GM23338 (cell line): ENCODE results near the gene APEX1. TPM values are rescaled to one million over a fixed set of nuclear protein-coding genes. Genes with fewer than 3 reads are reported as not detected.

Experiments used
- ATAC-seq: fragments of 200-7000 bp; cut with Tn5 transposase; 3 replicates; pipeline ENCODE4 v1.9.1; 2020
- DNase-seq: peaks from one replicate; pipeline ENCODE4 v3.0.0-alpha.2; 2015; ENCODE audit warnings: low spot score
- H2AFZ ChIP-seq: fragments of 200-600 bp; sonication (generic); 2 replicates; pipeline ENCODE4 v1.8.0; 2016; ENCODE audit warnings: antibody characterized with exemption, mild to moderate bottlenecking, moderate library complexity
- H3F3A ChIP-seq: fragments of 200-600 bp; sonication (generic); replicated peaks from 2 replicates; pipeline ENCODE4 v1.8.0; 2017; ENCODE audit warnings: antibody characterized with exemption, mixed run types, low read depth
- H3K27ac ChIP-seq: fragments of 200-600 bp; sonication (generic); 2 replicates; pipeline ENCODE4 v1.6.1; 2016; ENCODE audit warnings: low read depth
- H3K27me3 ChIP-seq: fragments of 200-600 bp; sonication (generic); 2 replicates; pipeline ENCODE4 v1.8.0; 2016; ENCODE audit warnings: mild to moderate bottlenecking, mixed run types, moderate library complexity; ENCODE audit not compliant: insufficient read depth
- H3K36me3 ChIP-seq: fragments of 200-600 bp; sonication (generic); 2 replicates; pipeline ENCODE4 v1.8.0; 2016; ENCODE audit warnings: mild to moderate bottlenecking; ENCODE audit not compliant: insufficient read depth
- H3K4me1 ChIP-seq: fragments of 200-600 bp; sonication (generic); 2 replicates; pipeline ENCODE4 v1.8.0; 2016; ENCODE audit warnings: mild to moderate bottlenecking, moderate library complexity; ENCODE audit not compliant: insufficient read depth
- H3K4me2 ChIP-seq: fragments of 200-600 bp; sonication (generic); 2 replicates; pipeline ENCODE4 v1.7.1; 2017; ENCODE audit warnings: mixed run types
- H3K4me3 ChIP-seq: fragments of 200-600 bp; sonication (generic); 2 replicates; pipeline ENCODE4 v1.6.1; 2016; ENCODE audit warnings: mixed run types
- H3K79me2 ChIP-seq: fragments of 200-600 bp; sonication (generic); replicated peaks from 2 replicates; pipeline ENCODE4 v1.8.0; 2017; ENCODE audit warnings: mild to moderate bottlenecking; ENCODE audit not compliant: insufficient read depth
- H3K9me2 ChIP-seq: fragments of 200-600 bp; sonication (generic); 2 replicates; pipeline ENCODE4 v1.8.0; 2017; ENCODE audit not compliant: insufficient read depth
- H4K20me1 ChIP-seq: fragments of 200-600 bp; sonication (generic); replicated peaks from 2 replicates; pipeline ENCODE4 v1.8.0; 2017; ENCODE audit warnings: mild to moderate bottlenecking; ENCODE audit not compliant: insufficient read depth
- H3K27ac Mint-ChIP-seq: 2 replicates; pipeline ENCODE4 v1.8.0; 2020; ENCODE audit warnings: inconsistent platforms, mild to moderate bottlenecking, moderate library complexity, mixed read lengths
- H3K27me3 Mint-ChIP-seq: 3 replicates; pipeline ENCODE4 v1.8.0; 2022; ENCODE audit warnings: low read depth, mild to moderate bottlenecking, moderate library complexity, mixed read lengths, inconsistent platforms; ENCODE audit not compliant: insufficient read depth, poor library complexity
- H3K36me3 Mint-ChIP-seq: 3 replicates; pipeline ENCODE4 v1.8.0; 2021; ENCODE audit warnings: low read depth, mild to moderate bottlenecking, inconsistent platforms, moderate library complexity, mixed read lengths
- H3K4me1 Mint-ChIP-seq: 3 replicates; pipeline ENCODE4 v1.8.0; 2020; ENCODE audit warnings: mild to moderate bottlenecking, inconsistent platforms, mixed read lengths
- H3K4me3 Mint-ChIP-seq: 3 replicates; pipeline ENCODE4 v1.8.0; 2021; ENCODE audit warnings: moderate library complexity, mild to moderate bottlenecking, inconsistent platforms, mixed read lengths
- H3K9me3 Mint-ChIP-seq: 3 replicates; pipeline ENCODE4 v1.8.0; 2020; ENCODE audit warnings: moderate library complexity, mild to moderate bottlenecking, inconsistent platforms, mixed read lengths
- CREB1 ChIP-seq: fragments of 250-450 bp; sonication (Bioruptor Pico); IDR thresholded peaks from 2 replicates; pipeline ENCODE4 v1.5.0; 2020; ENCODE audit warnings: low read depth, mild to moderate bottlenecking, moderate library complexity
- CTCF ChIP-seq, 2 experiments: fragments of 200-600 bp in 1 of 2; sonication (generic) in 1 of 2; conservative IDR thresholded peaks; 2 replicates each; pipeline versions ENCODE4 v1.5.1 to v1.6.1; 2016 to 2017; ENCODE audit warnings: antibody characterized with exemption in 2 of 2, low read depth in 2 of 2, mild to moderate bottlenecking in 2 of 2, moderate library complexity in 1 of 2
- EZH2phosphoT487 ChIP-seq: fragments of 200-600 bp; sonication (generic); IDR thresholded peaks from one replicate; pipeline ENCODE4 v1.8.1; 2018; ENCODE audit warnings: antibody characterized with exemption; ENCODE audit not compliant: unreplicated experiment
- JUNB ChIP-seq: IDR thresholded peaks from one replicate; pipeline ENCODE4 v1.6.1; 2016; ENCODE audit warnings: antibody characterized with exemption; ENCODE audit not compliant: unreplicated experiment
- NANOG ChIP-seq: IDR thresholded peaks from 2 replicates; pipeline ENCODE4 v1.6.1; 2016; ENCODE audit warnings: antibody characterized with exemption, borderline replicate concordance
- POLR2AphosphoS5 ChIP-seq: IDR thresholded peaks from 2 replicates; pipeline ENCODE4 v1.6.1; 2016; ENCODE audit warnings: antibody characterized with exemption, low read depth
- ZNF114 ChIP-seq: fragments of 250-450 bp; sonication (Bioruptor Pico); IDR thresholded peaks from 2 replicates; pipeline ENCODE4 v1.5.0; 2020; ENCODE audit warnings: mild to moderate bottlenecking, moderate library complexity
- ZNF331 ChIP-seq: fragments of 250-450 bp; sonication (Bioruptor Pico); IDR thresholded peaks from 2 replicates; pipeline ENCODE4 v1.5.0; 2020; ENCODE audit warnings: low read depth, mild to moderate bottlenecking, moderate library complexity
- polyA plus RNA-seq: library from polyadenylated mRNA; unstranded; fragments of >200 nt; fragmentation: Nextera tagmentation; extraction: Ambion mirVana; gene quantifications from 2 replicates; pipeline ENCODE4 v1.2.1, GENCODE V29; 2016
- total RNA-seq: library from RNA; depleted of rRNA; stranded (reverse); fragments of >200 nt; shearing (Covaris generic); gene quantifications from 2 replicates; pipeline ENCODE4 v1.2.3, GENCODE V29; 2014
- TF ChIP-seq, protein P1 (sequence below): IDR thresholded peaks from 2 replicates; pipeline ENCODE4 v1.6.1; 2016; ENCODE audit warnings: antibody characterized with exemption
- TF ChIP-seq, protein P2 (sequence below): IDR thresholded peaks from one replicate; pipeline ENCODE4 v1.6.1; 2018; ENCODE audit warnings: antibody characterized with exemption; ENCODE audit not compliant: unreplicated experiment
- TF ChIP-seq, protein P3 (sequence below): fragments of 250-450 bp; sonication (Bioruptor Pico); IDR thresholded peaks from 2 replicates; pipeline ENCODE4 v1.5.0; 2020; ENCODE audit warnings: mild to moderate bottlenecking, moderate library complexity

Gene APEX1
- total and polyA plus RNA-seq, 2 experiments from 2014 or later, result 247 to 279 TPM

DNA sequence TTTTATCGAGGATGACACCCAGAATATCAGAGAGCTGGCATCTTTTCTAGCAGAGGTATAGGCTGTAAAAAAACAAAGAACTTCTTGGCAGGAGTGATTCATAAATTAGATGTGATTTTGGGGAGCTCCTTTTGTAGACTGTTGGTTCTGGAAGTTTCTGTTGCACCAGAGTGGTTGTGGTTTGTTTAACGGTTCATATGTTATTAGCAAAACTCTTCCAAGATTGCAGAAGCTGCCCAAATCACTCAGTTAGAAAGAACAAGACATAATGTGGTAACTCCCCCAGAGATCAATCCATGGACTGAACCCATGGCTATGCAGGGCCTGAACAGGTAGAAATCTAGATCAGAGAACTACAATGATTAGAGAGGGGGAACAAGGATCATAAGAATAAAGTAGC is 43.6 kb downstream of the APEX1 start (continued):
- TF ChIP-seq, protein P1, sequence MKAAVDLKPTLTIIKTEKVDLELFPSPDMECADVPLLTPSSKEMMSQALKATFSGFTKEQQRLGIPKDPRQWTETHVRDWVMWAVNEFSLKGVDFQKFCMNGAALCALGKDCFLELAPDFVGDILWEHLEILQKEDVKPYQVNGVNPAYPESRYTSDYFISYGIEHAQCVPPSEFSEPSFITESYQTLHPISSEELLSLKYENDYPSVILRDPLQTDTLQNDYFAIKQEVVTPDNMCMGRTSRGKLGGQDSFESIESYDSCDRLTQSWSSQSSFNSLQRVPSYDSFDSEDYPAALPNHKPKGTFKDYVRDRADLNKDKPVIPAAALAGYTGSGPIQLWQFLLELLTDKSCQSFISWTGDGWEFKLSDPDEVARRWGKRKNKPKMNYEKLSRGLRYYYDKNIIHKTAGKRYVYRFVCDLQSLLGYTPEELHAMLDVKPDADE, result no peak
- no peak for TF ChIP-seq EZH2phosphoT487
- TF ChIP-seq ZNF331, result no peak
- TF ChIP-seq CREB1, result no peak
- TF ChIP-seq, protein P2, sequence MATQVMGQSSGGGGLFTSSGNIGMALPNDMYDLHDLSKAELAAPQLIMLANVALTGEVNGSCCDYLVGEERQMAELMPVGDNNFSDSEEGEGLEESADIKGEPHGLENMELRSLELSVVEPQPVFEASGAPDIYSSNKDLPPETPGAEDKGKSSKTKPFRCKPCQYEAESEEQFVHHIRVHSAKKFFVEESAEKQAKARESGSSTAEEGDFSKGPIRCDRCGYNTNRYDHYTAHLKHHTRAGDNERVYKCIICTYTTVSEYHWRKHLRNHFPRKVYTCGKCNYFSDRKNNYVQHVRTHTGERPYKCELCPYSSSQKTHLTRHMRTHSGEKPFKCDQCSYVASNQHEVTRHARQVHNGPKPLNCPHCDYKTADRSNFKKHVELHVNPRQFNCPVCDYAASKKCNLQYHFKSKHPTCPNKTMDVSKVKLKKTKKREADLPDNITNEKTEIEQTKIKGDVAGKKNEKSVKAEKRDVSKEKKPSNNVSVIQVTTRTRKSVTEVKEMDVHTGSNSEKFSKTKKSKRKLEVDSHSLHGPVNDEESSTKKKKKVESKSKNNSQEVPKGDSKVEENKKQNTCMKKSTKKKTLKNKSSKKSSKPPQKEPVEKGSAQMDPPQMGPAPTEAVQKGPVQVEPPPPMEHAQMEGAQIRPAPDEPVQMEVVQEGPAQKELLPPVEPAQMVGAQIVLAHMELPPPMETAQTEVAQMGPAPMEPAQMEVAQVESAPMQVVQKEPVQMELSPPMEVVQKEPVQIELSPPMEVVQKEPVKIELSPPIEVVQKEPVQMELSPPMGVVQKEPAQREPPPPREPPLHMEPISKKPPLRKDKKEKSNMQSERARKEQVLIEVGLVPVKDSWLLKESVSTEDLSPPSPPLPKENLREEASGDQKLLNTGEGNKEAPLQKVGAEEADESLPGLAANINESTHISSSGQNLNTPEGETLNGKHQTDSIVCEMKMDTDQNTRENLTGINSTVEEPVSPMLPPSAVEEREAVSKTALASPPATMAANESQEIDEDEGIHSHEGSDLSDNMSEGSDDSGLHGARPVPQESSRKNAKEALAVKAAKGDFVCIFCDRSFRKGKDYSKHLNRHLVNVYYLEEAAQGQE, result no peak
- TF ChIP-seq JUNB, result no peak

- no peaks in the 10 kb centered on the region for H3K79me2 ChIP-seq
- Mint-ChIP-seq H3K4me1 (peaks cover 33% of the 10 kb centered on the region), H3K27me3 (peaks cover 2% of the 10 kb centered on the region), H3K4me3 (no peak overlapping the region; the same call in 2 of the 3 replicates), H3K9me3 (peaks cover 8% of the 10 kb centered on the region; the same call in 2 of the 3 replicates), H3K36me3 (peaks cover 5% of the 10 kb centered on the region), H3K27ac (peak overlapping the region; percentile 30; the same call in 1 of the 2 replicates)
- no peaks in the 10 kb centered on the region for H4K20me1 ChIP-seq
- H3F3A ChIP-seq, result no peaks in the 10 kb centered on the region; the same call in 1 of the 2 replicates
- H3K27ac ChIP-seq, result no peak overlapping the region
- no peaks in the 10 kb centered on the region; the same call in 1 of the 2 replicates for H3K9me2 ChIP-seq
- ATAC-seq (peak; percentile 74), DNase-seq (peak; percentile 49)
- H3K27me3 ChIP-seq, result no peaks in the 10 kb centered on the region
- H3K36me3 ChIP-seq, result no peaks in the 10 kb centered on the region
- peak overlapping the region; percentile 2; the same call in 1 of the 2 replicates for H2AFZ ChIP-seq
- H3K4me2 ChIP-seq, result peak overlapping the region; percentile 5; the same call in 1 of the 2 replicates
- H3K4me3 ChIP-seq, result no peak overlapping the region
- peaks cover 21% of the 10 kb centered on the region for H3K4me1 ChIP-seq
- TF ChIP-seq CREB1 (no peak), ZNF114 (CRISPR knock-in tag) (no peak), CTCF (conservative IDR thresholded peaks at IDR 0.05; ENCODE audit: low read depth in 2 of 2) (no peak), NANOG (no peak), EZH2phosphoT487 (no peak), JUNB (no peak), POLR2AphosphoS5 (no peak), ZNF331 (no peak)
- TF ChIP-seq, protein P3, sequence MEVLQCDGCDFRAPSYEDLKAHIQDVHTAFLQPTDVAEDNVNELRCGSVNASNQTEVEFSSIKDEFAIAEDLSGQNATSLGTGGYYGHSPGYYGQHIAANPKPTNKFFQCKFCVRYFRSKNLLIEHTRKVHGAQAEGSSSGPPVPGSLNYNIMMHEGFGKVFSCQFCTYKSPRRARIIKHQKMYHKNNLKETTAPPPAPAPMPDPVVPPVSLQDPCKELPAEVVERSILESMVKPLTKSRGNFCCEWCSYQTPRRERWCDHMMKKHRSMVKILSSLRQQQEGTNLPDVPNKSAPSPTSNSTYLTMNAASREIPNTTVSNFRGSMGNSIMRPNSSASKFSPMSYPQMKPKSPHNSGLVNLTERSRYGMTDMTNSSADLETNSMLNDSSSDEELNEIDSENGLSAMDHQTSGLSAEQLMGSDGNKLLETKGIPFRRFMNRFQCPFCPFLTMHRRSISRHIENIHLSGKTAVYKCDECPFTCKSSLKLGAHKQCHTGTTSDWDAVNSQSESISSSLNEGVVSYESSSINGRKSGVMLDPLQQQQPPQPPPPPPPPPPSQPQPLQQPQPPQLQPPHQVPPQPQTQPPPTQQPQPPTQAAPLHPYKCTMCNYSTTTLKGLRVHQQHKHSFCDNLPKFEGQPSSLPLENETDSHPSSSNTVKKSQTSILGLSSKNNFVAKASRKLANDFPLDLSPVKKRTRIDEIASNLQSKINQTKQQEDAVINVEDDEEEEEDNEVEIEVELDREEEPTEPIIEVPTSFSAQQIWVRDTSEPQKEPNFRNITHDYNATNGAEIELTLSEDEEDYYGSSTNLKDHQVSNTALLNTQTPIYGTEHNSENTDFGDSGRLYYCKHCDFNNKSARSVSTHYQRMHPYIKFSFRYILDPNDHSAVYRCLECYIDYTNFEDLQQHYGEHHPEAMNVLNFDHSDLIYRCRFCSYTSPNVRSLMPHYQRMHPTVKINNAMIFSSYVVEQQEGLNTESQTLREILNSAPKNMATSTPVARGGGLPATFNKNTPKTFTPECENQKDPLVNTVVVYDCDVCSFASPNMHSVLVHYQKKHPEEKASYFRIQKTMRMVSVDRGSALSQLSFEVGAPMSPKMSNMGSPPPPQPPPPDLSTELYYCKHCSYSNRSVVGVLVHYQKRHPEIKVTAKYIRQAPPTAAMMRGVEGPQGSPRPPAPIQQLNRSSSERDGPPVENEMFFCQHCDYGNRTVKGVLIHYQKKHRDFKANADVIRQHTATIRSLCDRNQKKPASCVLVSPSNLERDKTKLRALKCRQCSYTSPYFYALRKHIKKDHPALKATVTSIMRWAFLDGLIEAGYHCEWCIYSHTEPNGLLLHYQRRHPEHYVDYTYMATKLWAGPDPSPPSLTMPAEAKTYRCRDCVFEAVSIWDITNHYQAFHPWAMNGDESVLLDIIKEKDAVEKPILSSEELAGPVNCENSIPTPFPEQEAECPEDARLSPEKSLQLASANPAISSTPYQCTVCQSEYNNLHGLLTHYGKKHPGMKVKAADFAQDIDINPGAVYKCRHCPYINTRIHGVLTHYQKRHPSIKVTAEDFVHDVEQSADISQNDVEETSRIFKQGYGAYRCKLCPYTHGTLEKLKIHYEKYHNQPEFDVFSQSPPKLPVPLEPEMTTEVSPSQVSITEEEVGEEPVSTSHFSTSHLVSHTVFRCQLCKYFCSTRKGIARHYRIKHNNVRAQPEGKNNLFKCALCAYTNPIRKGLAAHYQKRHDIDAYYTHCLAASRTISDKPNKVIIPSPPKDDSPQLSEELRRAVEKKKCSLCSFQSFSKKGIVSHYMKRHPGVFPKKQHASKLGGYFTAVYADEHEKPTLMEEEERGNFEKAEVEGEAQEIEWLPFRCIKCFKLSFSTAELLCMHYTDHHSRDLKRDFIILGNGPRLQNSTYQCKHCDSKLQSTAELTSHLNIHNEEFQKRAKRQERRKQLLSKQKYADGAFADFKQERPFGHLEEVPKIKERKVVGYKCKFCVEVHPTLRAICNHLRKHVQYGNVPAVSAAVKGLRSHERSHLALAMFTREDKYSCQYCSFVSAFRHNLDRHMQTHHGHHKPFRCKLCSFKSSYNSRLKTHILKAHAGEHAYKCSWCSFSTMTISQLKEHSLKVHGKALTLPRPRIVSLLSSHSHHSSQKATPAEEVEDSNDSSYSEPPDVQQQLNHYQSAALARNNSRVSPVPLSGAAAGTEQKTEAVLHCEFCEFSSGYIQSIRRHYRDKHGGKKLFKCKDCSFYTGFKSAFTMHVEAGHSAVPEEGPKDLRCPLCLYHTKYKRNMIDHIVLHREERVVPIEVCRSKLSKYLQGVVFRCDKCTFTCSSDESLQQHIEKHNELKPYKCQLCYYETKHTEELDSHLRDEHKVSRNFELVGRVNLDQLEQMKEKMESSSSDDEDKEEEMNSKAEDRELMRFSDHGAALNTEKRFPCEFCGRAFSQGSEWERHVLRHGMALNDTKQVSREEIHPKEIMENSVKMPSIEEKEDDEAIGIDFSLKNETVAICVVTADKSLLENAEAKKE (CRISPR knock-in tag), result no peak
Measured at GRCh38 chr14:20499108-20499507, 44.1 kb downstream of the APEX1 start.
